Mesothelial cell of epicardium (in vitro differentiated cells): ENCODE data around the gene CACNA1I. TPM values are rescaled to one million over a fixed set of nuclear protein-coding genes. Genes with fewer than 3 reads are reported as not detected.

ENCODE experiments used
- DNase-seq, 2 experiments: peaks; one replicate each; pipeline ENCODE4 v3.0.0; 2021; ENCODE audit warnings: low spot score in 2 of 2; ENCODE audit not compliant: unreplicated experiment in 2 of 2
- H3K27ac Mint-ChIP-seq: 2 replicates; pipeline ENCODE4 v1.8.0; 2021; ENCODE audit warnings: mixed read lengths
- H3K27me3 Mint-ChIP-seq: 2 replicates; pipeline ENCODE4 v1.8.0; 2021; ENCODE audit warnings: low read depth, mixed read lengths
- H3K36me3 Mint-ChIP-seq: 2 replicates; pipeline ENCODE4 v1.8.0; 2021; ENCODE audit warnings: mixed read lengths
- H3K4me1 Mint-ChIP-seq: 2 replicates; pipeline ENCODE4 v1.8.0; 2021; ENCODE audit warnings: mixed read lengths
- H3K4me3 Mint-ChIP-seq: 2 replicates; pipeline ENCODE4 v1.8.0; 2021; ENCODE audit warnings: mild to moderate bottlenecking, moderate library complexity, mixed read lengths
- H3K9me3 Mint-ChIP-seq: 2 replicates; pipeline ENCODE4 v1.8.0; 2021; ENCODE audit warnings: mixed read lengths
- CTCF ChIP-seq: fragments of 200-600 bp; sonication (generic); IDR thresholded peaks from one replicate; pipeline ENCODE4 v1.5.0; 2021; ENCODE audit warnings: antibody characterized with exemption; ENCODE audit not compliant: unreplicated experiment
- total RNA-seq: library from RNA; stranded (reverse); gene quantifications from 3 replicates; pipeline ENCODE4 v1.2.1, GENCODE V29; 2021

Gene CACNA1I
- total RNA-seq, 1 donor from 2014 or later, result 0.31 TPM

- H3K9me3 Mint-ChIP-seq, result no peaks in the 10 kb centered on the region
- no peaks in the 10 kb centered on the region for H3K36me3 Mint-ChIP-seq
- no peak for TF ChIP-seq CTCF
- H3K4me1 Mint-ChIP-seq, result peaks cover 17% of the 10 kb centered on the region
- no peak for DNase-seq
- no peak overlapping the region for H3K27ac Mint-ChIP-seq
- peaks cover 30% of the 10 kb centered on the region for H3K27me3 Mint-ChIP-seq
- no peak overlapping the region for H3K4me3 Mint-ChIP-seq
Observed at GRCh38 chr22:39688186-39688785, 117.7 kb downstream of the CACNA1I start.

DNA sequence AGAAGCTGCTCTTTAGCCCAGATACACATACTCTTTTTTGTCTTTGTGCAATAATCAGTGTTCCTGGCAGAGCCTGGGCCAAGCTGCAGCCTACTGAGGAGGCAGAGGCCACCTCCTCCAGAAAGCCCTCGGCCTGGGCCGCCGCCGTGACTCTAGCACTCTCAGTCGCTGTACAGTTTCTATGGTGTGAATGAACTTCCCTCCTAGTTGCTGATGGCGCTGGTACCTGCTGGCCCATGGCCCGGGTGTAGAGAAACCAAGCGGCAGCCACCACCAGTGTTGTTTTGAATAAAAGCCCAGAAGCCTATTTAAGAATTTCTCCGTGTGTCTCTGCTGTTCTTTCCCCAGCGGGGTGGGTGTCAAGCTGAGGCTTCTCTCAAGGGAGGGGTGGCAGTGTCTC lies 118.9 kb downstream of the CACNA1I start:
- no peaks in the 10 kb centered on the region for H3K36me3 Mint-ChIP-seq
- H3K27me3 Mint-ChIP-seq, result peaks cover 31% of the 10 kb centered on the region
- H3K9me3 Mint-ChIP-seq, result no peaks in the 10 kb centered on the region
- TF ChIP-seq CTCF, result no peak
- no peak for DNase-seq
- H3K27ac Mint-ChIP-seq, result no peak overlapping the region
- H3K4me1 Mint-ChIP-seq, result peaks cover 19% of the 10 kb centered on the region
- no peak overlapping the region for H3K4me3 Mint-ChIP-seq

- DNase-seq, result no peak
- H3K4me3 Mint-ChIP-seq, result no peak overlapping the region
- H3K27me3 Mint-ChIP-seq, result peaks cover 38% of the 10 kb centered on the region
- H3K4me1 Mint-ChIP-seq, result peaks cover 18% of the 10 kb centered on the region
- H3K36me3 Mint-ChIP-seq, result no peaks in the 10 kb centered on the region
- TF ChIP-seq CTCF, result no peak
- H3K9me3 Mint-ChIP-seq, result no peaks in the 10 kb centered on the region
- peak overlapping the region; percentile 47 for H3K27ac Mint-ChIP-seq
Observed at GRCh38 chr22:39690881-39691605, 120.5 kb downstream of the CACNA1I start.

DNA sequence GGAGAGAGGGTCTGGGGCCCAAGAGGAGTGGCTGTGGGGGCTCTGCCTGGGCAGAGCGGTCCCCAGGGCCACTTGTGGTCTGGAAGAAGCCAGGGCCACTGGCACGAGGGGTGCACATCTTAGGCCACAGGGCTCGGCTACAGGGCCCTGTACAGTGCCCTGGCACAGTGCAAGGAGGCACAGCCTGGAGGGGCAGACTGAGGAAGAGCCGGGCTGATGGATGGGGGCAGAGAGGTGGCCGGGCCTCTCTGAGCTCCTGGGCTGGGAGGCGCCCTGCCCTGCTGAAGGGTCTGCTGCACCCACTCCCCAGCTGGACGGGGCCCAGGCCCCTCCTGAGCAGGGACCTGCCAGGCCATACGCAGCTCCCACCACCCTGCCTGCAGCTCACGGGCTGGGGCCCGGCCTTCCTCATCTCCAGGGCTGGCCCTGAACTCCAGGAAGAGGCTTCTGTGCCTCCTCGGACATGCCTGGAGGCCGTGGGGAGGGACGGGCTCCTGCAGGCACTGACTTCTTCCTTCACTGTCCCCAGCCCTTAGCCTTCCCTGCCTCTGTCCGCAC lies 123.5 kb downstream of the CACNA1I start:
- Mint-ChIP-seq H3K4me3 (no peak overlapping the region), H3K4me1 (peaks cover 18% of the 10 kb centered on the region), H3K36me3 (no peaks in the 10 kb centered on the region), H3K9me3 (no peaks in the 10 kb centered on the region), H3K27me3 (peaks cover 34% of the 10 kb centered on the region), H3K27ac (no peak overlapping the region)
- TF ChIP-seq CTCF, result no peak
- DNase-seq, result no peak

DNA sequence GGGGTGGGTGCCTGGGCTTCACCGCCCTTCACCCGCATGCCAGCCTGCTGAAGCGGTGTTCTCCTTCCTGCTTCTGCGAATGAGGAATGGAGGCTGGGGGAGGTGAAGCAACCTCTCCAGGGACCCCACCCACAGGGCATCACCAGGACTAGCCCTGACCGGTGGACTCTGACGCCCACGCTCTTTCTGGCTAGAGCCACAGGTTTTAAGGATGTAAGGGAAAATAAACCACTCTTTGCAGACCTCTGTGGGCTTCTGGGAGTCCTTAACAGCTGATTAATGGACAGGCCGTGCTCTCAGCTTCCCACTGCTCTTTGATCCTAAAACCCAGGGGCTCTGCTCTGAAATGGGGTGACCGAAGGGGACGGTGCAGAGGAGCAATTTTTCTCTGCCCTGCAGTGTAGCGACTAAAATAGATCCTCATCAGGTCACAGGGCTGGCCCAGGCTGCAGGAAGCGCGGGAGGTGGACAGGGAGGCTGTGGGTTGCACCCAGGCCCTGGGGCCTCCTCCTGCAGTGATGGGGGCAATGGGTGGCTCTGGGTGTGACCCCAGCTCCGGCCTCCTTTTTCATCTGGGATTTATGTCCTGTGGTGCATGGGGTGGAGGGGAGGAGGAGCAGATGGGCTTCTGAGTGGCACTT lies 127.4 kb downstream of the CACNA1I start:
- Mint-ChIP-seq H3K4me1 (peaks cover 8% of the 10 kb centered on the region), H3K4me3 (no peak overlapping the region), H3K27ac (no peak overlapping the region), H3K27me3 (peaks cover 24% of the 10 kb centered on the region), H3K36me3 (no peaks in the 10 kb centered on the region), H3K9me3 (no peaks in the 10 kb centered on the region)
- no peak for DNase-seq
- no peak for TF ChIP-seq CTCF
